ENCODE results near the gene LBHD1. TPM values are rescaled to one million over a fixed set of nuclear protein-coding genes. Genes with fewer than 3 reads are reported as not detected.

Gene LBHD1
- total and polyA plus RNA-seq, 2 donors (not counting 3 experiments of a cell fraction or from before 2014, with no cell fraction given) = 3.8 to 7.5 TPM

- DNase-seq (ENCODE audit: low read depth, low spot score) (no peak), FAIRE-seq (no peak)
- H3K27ac ChIP-seq (ENCODE audit: insufficient read depth, low read depth, low read length) = no peak overlapping the region
- H4K20me1 ChIP-seq (replicated peaks; ENCODE audit: control insufficient read depth, extremely low read depth, insufficient read depth, low read length) = no peaks in the 10 kb centered on the region
- H3K36me3 ChIP-seq (ENCODE audit: control insufficient read depth in 2 of 2, extremely low read depth in 1 of 2, insufficient read depth in 2 of 2, low read length in 2 of 2) = peaks cover 15 to 25% of the 10 kb centered on the region in 2 experiments
- H3K4me3 ChIP-seq (replicated peaks in 1 of 3; ENCODE audit: insufficient read depth in 1 of 3, low read depth in 1 of 3, low read length in 3 of 3) = no peak overlapping the region
- H3K9ac ChIP-seq (replicated peaks; ENCODE audit: extremely low read depth, insufficient read depth, low read length) = no peak overlapping the region
- peaks cover 49% of the 10 kb centered on the region for H3K79me2 ChIP-seq (ENCODE audit: control insufficient read depth, insufficient read depth, low read length)
- no peaks in the 10 kb centered on the region for H3K9me1 ChIP-seq (replicated peaks; ENCODE audit: control insufficient read depth, extremely low read depth, insufficient read depth, low read length)
- dilution Hi-C loops (cut with MboI; ENCODE audit: extremely low pct_ligation_motif_present, low sequenced_read_pairs) (no loop called here), intact Hi-C loops (cut with micrococcal nuclease) (no loop called here)
- peaks cover 13% of the 10 kb centered on the region for H3K4me1 ChIP-seq (ENCODE audit: control insufficient read depth, extremely low read depth, insufficient read depth, low read length)
- CTCF ChIA-PET = interaction anchor here (0.8 kb wide), 1 partner anchor 223 kb away, joined by 3 read pairs; no protein-coding TSS in a partner anchor
- POLR2A ChIA-PET = interaction anchor here (2.5 kb wide), 1 partner anchor 18 kb away, joined by 13 read pairs; the partner anchor contains the start of genes C11orf98 and CSKMT
- no peak overlapping the region for H3K4me2 ChIP-seq (ENCODE audit: insufficient read depth, low read length)
- no peaks in the 10 kb centered on the region for H3K9me3 ChIP-seq (replicated peaks; ENCODE audit: control insufficient read depth, insufficient read depth, low read length)
- BruUV-seq (replicated peaks) = no TSS peak
- no peak for TF ChIP-seq MAX (IDR thresholded peaks at IDR 0.05; ENCODE audit: insufficient read depth, insufficient read length)
- TF ChIP-seq EZH2 (IDR thresholded peaks at IDR 0.05; ENCODE audit: borderline replicate concordance, low read depth, low read length, severe bottlenecking) = no peak
- no peak for TF ChIP-seq FOS (IDR thresholded peaks at IDR 0.05; ENCODE audit: borderline replicate concordance, insufficient read depth, low read length)
- no peak for TF ChIP-seq POLR2A (IDR thresholded peaks at IDR 0.05; ENCODE audit: low read depth, low read length)
- no peak for TF ChIP-seq GATA2 (IDR thresholded peaks at IDR 0.05; ENCODE audit: insufficient read depth, insufficient read length, low read depth, low read length)
- TF ChIP-seq CTCF (IDR thresholded peaks at IDR 0.05; ENCODE audit: extremely low read depth in 1 of 2, insufficient read depth in 1 of 2, low read depth in 1 of 2, low read length in 2 of 2) = no peak
- no peak for TF ChIP-seq MYC (IDR thresholded peaks at IDR 0.05; ENCODE audit: low read depth, low read length)
- no peak for TF ChIP-seq JUN (IDR thresholded peaks at IDR 0.05; ENCODE audit: borderline replicate concordance, insufficient read depth, insufficient read length, low read depth)
- no peak for TF ChIP-seq POLR2AphosphoS5 (IDR thresholded peaks at IDR 0.05; ENCODE audit: insufficient read depth, low read depth, low read length)
- H3K27me3 ChIP-seq (ENCODE audit: control insufficient read depth in 2 of 2, insufficient read depth in 2 of 2, low read length in 2 of 2) = no peaks in the 10 kb centered on the region
- H2AFZ ChIP-seq (ENCODE audit: low read depth, low read length) = no peak overlapping the region
Observed at GRCh38 chr11:62647609-62648005, 24.5 kb downstream of the LBHD1 start.
